Measurements from ENCODE around the gene ZFP42.
"Not testable (repeated sequence)": the region's sequence is repeated elsewhere in the genome, so short reads cannot be mapped to it uniquely, and the experiment has no call there.

Gene ZFP42

GRCh38 chr4:187995322-187996207 is at the start of gene ZFP42:
Gene ZFP42 (plus strand): TSS chr4:187995771. CDS start chr4:188002808, 7,037 bp downstream.
- intact Hi-C loops (cut with DNase I) = no loop called here
- DNase-seq = no peak

GRCh38 chr4:187961171-187961570 is 34.4 kb upstream of the ZFP42 start:
- DNase-seq = no peak
- intact Hi-C loops (cut with DNase I) = no loop called here

GRCh38 chr4:187961961-187962360 is 33.6 kb upstream of the ZFP42 start:
- DNase-seq = no peak
- intact Hi-C loops (cut with DNase I) = no loop called here

GRCh38 chr4:187962926-187963325 is 32.6 kb upstream of the ZFP42 start:
- intact Hi-C loops (cut with DNase I) = no loop called here

GRCh38 chr4:187965726-187966125 is 29.8 kb upstream of the ZFP42 start:
- intact Hi-C loops (cut with DNase I) = no loop called here
- DNase-seq = no peak

More at GRCh38 chr4:187962926-187963325, 32.6 kb upstream of the ZFP42 start:
- DNase-seq = no peak

GRCh38 chr4:187972135-187972534 is 23.4 kb upstream of the ZFP42 start:
- no peak for DNase-seq
- intact Hi-C loops (cut with DNase I) = no loop called here

GRCh38 chr4:187983746-187984145 is 11.8 kb upstream of the ZFP42 start:
- intact Hi-C loops (cut with DNase I) = no loop called here
- no peak for DNase-seq

- no peak for DNase-seq
- intact Hi-C loops (cut with DNase I) = no loop called here
Observed at GRCh38 chr4:187992971-187993370, 2.6 kb upstream of the ZFP42 start.

GRCh38 chr4:187993827-187994226 is 1.7 kb upstream of the ZFP42 start:
- no peak for DNase-seq
- intact Hi-C loops (cut with DNase I) = no loop called here

- DNase-seq = no peak
- intact Hi-C loops (cut with DNase I) = no loop called here
Observed at GRCh38 chr4:187996502-187997177, 1.1 kb downstream of the ZFP42 start.

- DNase-seq; intact Hi-C loops (cut with DNase I): not testable (repeated sequence)
Observed at GRCh38 chr4:187997991-187998390, 2.4 kb downstream of the ZFP42 start.

GRCh38 chr4:187999406-187999932 is 3.9 kb downstream of the ZFP42 start:
- DNase-seq = no peak
- intact Hi-C loops (cut with DNase I) = no loop called here

GRCh38 chr4:188002323-188002722 is 6.8 kb downstream of the ZFP42 start:
- DNase-seq = no peak
- intact Hi-C loops (cut with DNase I) = no loop called here

- intact Hi-C loops (cut with DNase I) = no loop called here
Observed at GRCh38 chr4:188002751-188003150, 7.2 kb downstream of the ZFP42 start.

GRCh38 chr4:188005561-188005960 is 10.0 kb downstream of the ZFP42 start:
- intact Hi-C loops (cut with DNase I) = no loop called here
- DNase-seq = no peak

More at GRCh38 chr4:188002751-188003150, 7.2 kb downstream of the ZFP42 start:
- no peak for DNase-seq

GRCh38 chr4:188006285-188006848 is 10.8 kb downstream of the ZFP42 start:
- no peak for DNase-seq
- intact Hi-C loops (cut with DNase I) = no loop called here

GRCh38 chr4:188008377-188008776 is 12.8 kb downstream of the ZFP42 start:
- no peak for DNase-seq
- intact Hi-C loops (cut with DNase I) = no loop called here

- DNase-seq = no peak
Observed at GRCh38 chr4:188012426-188012945, 16.9 kb downstream of the ZFP42 start.

GRCh38 chr4:188015025-188015940 is 19.7 kb downstream of the ZFP42 start:
- intact Hi-C loops (cut with DNase I) = no loop called here
- no peak for DNase-seq

More at GRCh38 chr4:188012426-188012945, 16.9 kb downstream of the ZFP42 start:
- intact Hi-C loops (cut with DNase I) = no loop called here

- intact Hi-C loops (cut with DNase I) = no loop called here
Observed at GRCh38 chr4:188016754-188017153, 21.2 kb downstream of the ZFP42 start.

More at GRCh38 chr4:188016754-188017153, 21.2 kb downstream of the ZFP42 start:
- no peak for DNase-seq
